ENCODE measurements around the gene ILDR2.

GRCh38 chr1:166980383-166980782 lies 5.0 kb upstream of the ILDR2 start:
- TF ChIP-seq EP300 (IDR thresholded peaks at IDR 0.05) (no peak), POLR2AphosphoS5 (IDR thresholded peaks at IDR 0.05) (no peak)
